Astrocyte of the spinal cord (primary cell): ENCODE data around the gene PRKAG2.

ENCODE experiments used
- DNase-seq: peaks from one replicate; pipeline ENCODE4 v3.0.0; 2011; ENCODE audit warnings: low read depth, low spot score
- H3K4me3 ChIP-seq: 2 replicates; pipeline ENCODE4 v1.5.1; 2011; ENCODE audit warnings: low read depth, mild to moderate bottlenecking, low read length, moderate library complexity
- in situ Hi-C: cut with HindIII; loops from 2 replicates; pipeline ENCODE4 v1.10.0; 2017; ENCODE audit warnings: low sequenced_read_pairs
- TF ChIP-seq, protein P1 (sequence below): IDR thresholded peaks from 2 replicates; pipeline ENCODE4 v1.5.1; 2012; ENCODE audit warnings: low read depth, mild to moderate bottlenecking, low read length, inconsistent platforms

PRKAG2 gene

GRCh38 chr7:151664268-151664667, 212.6 kb downstream of the PRKAG2 start:
- H3K4me3 ChIP-seq = no peak overlapping the region
- DNase-seq = no peak
- TF ChIP-seq, protein P1, sequence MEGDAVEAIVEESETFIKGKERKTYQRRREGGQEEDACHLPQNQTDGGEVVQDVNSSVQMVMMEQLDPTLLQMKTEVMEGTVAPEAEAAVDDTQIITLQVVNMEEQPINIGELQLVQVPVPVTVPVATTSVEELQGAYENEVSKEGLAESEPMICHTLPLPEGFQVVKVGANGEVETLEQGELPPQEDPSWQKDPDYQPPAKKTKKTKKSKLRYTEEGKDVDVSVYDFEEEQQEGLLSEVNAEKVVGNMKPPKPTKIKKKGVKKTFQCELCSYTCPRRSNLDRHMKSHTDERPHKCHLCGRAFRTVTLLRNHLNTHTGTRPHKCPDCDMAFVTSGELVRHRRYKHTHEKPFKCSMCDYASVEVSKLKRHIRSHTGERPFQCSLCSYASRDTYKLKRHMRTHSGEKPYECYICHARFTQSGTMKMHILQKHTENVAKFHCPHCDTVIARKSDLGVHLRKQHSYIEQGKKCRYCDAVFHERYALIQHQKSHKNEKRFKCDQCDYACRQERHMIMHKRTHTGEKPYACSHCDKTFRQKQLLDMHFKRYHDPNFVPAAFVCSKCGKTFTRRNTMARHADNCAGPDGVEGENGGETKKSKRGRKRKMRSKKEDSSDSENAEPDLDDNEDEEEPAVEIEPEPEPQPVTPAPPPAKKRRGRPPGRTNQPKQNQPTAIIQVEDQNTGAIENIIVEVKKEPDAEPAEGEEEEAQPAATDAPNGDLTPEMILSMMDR = no peak
- in situ Hi-C loops = no loop called here

GRCh38 chr7:151663382-151664100, 213.4 kb downstream of the PRKAG2 start:
- DNase-seq = no peak
- no peak overlapping the region for H3K4me3 ChIP-seq
- TF ChIP-seq, protein P1 = no peak
- in situ Hi-C loops = no loop called here

DNA sequence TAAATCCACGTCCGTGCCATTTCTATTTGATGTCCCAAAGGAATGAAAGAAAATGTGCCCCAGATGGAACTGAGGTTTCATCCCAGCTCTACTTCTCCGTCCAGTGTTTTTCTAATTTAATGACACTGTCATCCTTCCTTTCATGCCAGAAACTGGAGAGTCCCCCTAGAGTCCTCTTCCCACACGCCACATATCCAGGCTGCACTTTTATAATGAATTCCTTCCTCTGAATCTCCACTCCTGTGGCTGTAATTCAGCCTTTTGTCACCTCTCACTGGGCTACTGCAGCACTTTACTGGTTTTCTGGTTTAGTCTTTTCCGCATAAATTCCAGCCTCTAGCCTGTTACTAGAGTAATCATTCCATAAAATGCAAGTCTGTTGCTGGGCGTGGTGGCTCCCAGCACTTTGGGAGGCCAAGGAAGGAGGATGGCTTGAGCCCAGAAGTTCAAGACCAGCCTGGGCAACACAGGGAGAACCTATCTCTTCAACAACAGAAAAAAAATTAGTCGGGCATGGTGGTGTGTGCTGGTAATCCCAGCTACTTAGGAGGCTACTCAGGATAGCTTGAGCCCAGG, 214.6 kb downstream of the PRKAG2 start:
- no peak for DNase-seq
- H3K4me3 ChIP-seq = no peak overlapping the region
- in situ Hi-C loops = no loop called here
- TF ChIP-seq, protein P1 = no peak

- no peak for DNase-seq
- in situ Hi-C loops = no loop called here
- H3K4me3 ChIP-seq = no peak overlapping the region
- TF ChIP-seq, protein P1 = no peak
These were observed 215.3 kb downstream of the PRKAG2 start for GRCh38 chr7:151661587-151661986.

- TF ChIP-seq, protein P1 = no peak
- in situ Hi-C loops = no loop called here
- DNase-seq = peak; percentile 39
- H3K4me3 ChIP-seq = no peak overlapping the region
These were observed 216.8 kb downstream of the PRKAG2 start for GRCh38 chr7:151660141-151660540.

GRCh38 chr7:151659219-151659618, 217.7 kb downstream of the PRKAG2 start:
- TF ChIP-seq, protein P1 = no peak
- in situ Hi-C loops = no loop called here
- DNase-seq = no peak
- H3K4me3 ChIP-seq = no peak overlapping the region
